ENCODE measurements around the gene DGUOK.
A peak's percentile ranks its signal among the peaks of the same experiment; 100 is the strongest.
"Not testable (repeated sequence)": the region's sequence is repeated elsewhere in the genome, so short reads cannot be mapped to it uniquely, and the experiment has no call there.

Gene DGUOK

DNA sequence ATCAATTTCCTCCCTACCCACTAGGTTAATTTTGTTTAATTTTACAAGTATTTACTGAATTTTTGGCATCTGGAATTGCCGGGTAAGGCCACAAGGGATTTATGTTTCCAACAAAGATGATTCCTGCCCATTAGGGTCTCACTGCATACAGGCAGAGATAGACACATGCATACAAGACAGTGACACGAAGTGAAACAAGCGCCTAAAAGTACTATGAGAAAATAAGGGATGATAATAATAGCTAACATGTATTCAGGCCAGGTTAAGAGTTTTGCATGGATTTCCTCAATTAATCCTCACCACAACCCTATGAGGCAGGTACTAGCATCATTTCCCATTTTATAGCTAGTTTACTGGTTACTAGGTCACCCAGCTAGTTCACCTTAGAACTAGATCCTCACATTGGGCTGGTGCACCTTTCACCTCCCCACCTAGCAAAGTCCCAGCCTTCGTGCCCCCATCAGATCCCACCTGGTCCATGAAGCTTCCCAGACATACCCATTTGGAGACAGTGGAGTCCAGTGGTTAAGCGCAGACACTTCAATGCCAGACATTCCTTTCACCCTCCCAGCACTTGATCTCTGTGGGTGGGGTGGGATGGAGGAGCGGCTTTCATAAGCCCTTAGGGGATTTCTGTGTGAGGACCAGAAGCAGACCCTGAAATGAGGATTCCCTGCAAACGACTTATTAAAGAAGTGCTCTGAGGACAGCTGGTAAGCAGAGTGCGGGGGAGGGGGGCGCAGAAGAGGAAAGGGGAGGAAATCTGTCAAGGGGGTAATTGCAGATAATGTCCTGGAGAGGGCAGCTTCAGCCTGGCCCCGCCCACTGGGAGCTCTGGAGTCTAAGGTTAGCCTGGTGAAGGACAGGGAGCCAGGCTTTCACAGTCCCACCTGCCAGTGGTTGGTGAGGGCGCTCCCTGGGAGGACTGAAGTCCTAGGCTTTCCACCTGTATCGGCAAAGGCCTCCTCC lies 5.8 kb upstream of the DGUOK start:
- DNase-seq (ENCODE audit: low spot score), result no peak

DNA sequence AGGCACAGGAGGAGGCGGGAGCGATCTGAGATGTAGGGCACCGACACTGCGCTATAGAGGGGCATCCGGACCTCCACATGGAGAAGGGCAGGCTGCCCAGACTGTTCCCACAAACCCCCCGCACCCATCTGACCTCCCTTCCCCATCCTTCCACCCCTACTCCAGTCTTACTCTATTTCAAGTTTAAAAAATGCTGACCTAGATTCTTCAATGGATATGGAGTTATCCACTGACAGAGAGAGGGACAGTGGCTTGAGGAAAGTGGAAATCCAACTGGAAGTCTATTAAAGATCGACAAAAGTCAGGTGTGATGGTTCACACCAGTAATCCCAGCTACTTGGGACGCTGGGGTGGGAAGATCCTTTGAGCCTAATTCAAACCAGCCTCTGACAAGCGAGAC lies 5.1 kb upstream of the DGUOK start:
- DNase-seq (ENCODE audit: low spot score), result no peak

DNA sequence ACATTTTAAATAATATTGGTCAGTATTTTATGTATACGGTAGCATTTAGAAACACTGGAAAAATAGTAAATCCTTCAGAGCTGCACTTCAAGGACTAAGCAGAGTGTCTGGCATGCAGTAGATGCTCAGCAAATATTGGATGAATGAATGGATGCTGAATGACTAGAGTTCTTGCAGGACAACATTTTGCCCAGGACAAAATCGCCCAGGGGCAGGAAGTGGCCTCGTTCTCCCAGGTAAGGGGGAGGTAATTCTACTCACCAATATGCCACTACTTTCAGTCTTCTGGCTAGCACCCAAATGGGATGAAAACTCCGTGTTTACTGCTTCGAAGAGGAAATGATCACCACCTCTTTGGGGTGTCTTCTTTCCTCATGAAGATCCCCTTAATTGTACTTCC lies 4.0 kb upstream of the DGUOK start:
- no peak for DNase-seq (ENCODE audit: low spot score)

DNA sequence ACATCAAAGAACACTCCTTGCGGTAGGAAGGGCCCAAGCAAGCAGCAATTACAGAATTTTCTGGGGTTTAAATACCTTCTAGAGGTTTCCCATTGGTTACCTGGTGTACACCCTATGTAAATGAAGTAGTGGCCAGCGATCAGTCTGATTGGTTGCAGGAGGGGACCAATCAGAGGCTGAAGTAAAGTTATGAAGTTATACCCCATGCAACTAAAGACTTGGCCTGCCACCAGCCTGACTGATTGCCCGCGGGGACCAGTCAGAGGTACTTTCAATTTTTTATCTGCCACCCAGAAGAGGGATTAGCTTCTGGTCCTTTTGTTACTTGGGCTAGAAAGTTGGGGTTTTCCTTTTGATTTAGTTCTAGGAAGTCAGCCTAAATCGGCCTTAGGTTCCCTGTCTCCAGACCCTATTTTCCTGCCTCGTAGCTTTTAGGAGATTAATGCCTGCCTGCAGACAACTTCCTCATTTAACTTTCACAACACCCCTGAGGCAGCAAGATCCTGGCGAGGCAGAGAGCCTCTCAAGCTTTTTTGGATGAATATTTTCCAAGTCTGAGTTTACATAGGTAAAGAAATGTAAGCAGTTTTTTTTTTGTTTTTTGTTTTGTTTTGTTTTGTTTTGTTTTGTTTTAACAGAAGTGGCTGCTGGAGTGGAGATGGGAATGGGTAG lies 1.5 kb upstream of the DGUOK start:
- no peak for DNase-seq (ENCODE audit: low spot score)

DNA sequence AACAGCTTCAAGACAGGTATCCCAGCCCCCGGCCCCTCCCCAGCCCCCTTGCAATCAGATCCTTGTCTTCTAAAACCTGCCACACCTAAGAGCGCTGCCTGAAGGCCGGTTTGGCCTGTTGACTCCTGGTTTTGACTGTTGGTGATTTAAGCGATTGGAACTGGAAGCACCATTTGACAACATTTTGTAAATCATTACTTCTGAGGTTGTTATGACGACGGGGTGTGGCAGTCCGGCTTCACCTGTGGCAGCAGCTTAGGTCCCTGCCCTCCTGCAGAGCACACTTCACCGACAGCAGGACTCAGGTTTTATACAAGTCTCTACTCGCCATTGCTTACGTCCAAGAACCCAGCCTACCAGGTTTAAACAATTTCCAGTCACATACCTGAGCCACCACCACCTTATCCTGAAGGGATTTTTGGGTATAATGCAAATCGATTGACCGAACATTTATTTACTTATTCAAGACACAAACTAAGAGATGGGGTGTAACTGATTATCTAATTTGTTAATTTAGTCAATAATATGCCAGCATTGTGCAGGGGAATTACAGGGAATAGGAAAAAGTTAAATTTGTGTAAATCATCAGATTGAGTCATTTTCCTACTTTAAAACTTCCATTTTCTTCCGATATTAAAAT lies 707 bp upstream of the DGUOK start:
- DNase-seq (ENCODE audit: low spot score), result no peak

DNA sequence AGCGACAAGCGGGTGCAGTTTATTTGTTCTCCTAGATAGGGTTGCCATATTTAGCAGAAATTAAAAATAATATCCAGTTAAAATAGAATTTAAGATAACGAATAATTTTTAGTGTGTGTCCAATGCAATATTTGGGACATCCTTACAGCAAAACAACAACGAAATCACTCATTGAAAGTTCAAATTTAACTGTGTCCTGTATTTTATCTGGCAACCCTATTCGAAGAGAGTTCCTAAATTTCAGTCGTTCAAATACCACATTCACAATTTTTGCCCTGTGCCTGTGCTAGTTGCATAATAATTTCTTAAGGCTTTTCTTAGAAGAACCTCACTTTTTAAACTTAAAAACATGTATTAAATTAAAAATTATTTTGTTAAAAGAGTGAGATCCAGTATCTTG lies 664 bp downstream of the DGUOK start:
- no peak for DNase-seq (ENCODE audit: low spot score)

DNA sequence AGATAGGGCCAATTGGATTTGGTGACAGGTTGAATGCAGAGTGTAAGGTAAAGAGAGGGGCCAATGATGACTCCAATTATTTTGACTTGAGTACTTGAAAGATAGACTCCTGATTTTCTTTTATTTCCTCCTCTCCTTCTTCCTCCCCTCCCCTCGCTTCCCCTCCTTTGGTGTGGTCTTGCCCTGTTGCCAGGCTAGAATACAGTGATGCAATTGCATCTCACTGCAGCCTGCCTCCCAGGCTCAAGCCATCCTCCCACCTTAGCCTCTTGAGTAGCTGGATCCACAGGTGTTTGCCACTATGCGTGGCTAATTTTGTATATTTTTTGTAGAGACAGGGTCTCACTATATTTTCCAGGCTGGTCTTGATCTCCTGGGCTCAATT lies 2.3 kb downstream of the DGUOK start:
- no peak for DNase-seq (ENCODE audit: low spot score)

DNA sequence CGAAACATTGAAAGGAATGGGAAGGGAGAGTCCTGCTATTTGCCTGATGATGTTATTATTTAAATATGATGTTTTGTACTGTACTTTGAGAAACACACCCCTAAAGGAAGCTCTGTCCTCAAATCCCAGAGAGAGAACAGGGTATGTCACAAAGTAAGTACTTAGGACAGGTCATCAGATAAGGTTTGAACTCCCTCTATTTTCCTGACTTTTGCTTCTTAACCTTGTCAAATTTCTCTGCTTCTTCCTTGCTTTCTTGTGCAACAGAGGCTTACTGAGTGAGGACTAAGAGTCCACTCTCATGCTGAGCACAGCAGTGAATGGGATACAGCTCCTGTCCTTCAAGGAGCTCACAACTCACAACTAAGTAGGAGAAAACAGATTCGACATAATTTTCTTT lies 3.7 kb downstream of the DGUOK start:
- no peak for DNase-seq (ENCODE audit: low spot score)

DNA sequence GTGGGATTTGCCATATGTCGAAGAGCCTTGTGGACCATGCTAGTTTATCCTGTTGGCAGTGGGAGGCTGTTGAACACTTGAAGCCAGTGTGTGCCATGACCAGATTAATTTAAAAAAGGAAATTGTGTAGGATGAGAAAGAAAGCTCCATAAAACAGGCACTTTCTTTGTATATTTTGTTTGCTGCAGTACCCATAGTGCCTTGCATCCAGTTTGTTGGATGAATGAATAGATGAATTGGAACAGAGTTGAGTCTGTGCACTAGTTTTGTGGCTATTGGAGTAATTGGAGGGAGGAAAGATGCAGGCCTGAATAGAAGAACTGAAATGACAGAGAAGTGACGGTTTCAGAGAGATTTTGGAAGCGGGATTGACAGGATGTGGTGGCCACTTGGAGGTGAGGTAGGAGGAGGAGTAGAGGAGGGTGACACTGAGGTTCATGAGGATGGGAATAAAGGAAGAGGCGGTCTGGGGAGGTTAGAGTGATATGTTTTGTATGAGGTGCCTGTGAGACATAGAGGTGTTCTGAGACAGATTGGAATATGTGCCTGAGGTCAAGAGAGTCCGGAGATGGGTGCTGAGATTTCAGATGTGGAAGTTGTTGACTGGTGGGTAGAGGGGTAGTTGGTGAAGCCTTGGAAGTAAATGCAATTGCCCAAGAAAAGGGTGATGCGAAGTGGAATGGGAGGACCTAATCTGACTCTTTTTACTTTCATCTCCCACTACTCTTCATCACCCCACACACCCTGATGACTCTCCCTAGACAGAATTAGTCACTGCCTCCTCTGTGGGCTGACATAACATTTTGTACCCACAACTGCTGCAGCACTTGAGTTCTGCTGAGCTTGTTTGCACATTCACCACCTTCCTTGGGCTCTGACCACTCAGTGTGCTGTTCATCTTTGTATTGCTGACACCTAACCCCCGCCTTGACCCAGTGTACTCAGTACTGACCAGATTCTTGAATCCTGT lies 5.1 kb downstream of the DGUOK start:
- peak; percentile 53 for DNase-seq (ENCODE audit: low spot score)

DNA sequence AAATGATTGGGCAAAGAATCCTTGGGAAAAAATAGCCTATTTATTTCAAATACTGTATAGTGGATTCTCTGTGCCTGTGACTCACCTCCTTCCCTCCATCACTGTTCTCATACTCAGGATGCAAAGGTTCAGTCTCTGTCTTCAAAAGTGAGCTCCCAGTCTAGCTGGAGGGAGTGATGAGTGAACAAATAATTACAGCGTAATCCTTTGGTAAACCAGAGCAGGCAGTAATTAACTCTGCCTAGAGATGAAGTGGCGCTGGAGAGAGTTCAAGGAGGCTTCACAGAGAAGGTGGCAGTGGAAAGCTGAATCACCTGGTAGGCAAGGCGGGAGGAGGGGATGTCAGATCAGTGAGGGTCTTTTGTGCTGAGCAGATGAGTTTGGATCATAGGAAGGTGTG lies 6.5 kb downstream of the DGUOK start:
- DNase-seq (ENCODE audit: low spot score), result no peak

DNA sequence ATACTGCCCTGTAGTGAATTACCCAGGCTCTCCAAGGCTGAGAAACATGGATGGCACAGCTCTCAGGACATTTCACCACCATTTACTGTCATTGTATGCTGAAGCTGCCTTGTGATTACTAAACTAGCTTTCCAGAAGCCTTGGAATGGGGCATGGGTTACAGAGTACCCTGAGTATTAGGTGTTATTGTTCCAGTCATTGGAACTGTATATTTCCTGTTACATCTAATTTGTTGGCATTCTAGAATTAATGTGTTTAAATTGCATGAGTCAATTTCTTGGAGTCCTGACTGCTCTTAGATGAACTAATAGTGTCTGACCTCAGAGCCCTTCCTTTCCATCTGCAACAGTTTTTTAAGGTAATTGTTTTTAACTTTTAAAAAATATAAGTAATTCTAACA lies 9.0 kb downstream of the DGUOK start:
- DNase-seq (ENCODE audit: low spot score), result no peak

DNA sequence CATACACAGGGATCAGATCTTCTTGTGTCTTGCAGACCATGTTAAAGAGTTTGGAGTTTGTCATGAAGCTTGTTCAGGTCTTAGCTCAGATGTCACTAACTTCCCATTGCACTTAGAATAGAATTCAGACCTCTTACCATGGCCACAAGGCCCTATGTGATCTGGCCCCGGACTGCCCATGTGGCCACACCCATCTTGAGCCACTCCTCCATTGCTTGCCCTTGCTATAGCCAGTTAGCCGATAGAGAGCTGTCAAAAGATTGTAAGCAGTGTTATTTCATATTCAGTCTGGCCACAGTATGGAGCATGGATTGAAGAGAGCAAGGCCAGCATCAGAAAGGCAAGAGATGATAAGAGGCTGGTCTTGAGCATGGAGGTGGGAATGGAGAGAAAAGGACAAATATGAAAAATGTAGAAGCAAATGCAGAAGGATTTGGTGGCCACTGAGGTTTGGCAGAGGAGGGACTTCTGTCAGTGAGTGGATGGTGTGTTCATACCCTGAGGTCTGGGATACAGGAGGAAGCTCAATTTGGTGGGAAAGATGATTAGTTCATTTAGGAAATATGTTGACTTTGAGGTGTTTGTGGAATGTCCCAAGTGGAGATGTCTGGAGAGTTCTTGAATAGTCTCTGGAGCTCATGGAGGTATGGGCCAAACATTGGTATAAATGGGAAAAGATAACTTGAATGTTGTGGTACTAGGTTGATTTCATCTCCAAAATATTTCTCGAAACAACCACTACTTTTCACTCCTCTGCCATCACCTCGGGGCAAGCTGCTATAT lies 10.6 kb downstream of the DGUOK start:
- DNase-seq (ENCODE audit: low spot score), result no peak

DNA sequence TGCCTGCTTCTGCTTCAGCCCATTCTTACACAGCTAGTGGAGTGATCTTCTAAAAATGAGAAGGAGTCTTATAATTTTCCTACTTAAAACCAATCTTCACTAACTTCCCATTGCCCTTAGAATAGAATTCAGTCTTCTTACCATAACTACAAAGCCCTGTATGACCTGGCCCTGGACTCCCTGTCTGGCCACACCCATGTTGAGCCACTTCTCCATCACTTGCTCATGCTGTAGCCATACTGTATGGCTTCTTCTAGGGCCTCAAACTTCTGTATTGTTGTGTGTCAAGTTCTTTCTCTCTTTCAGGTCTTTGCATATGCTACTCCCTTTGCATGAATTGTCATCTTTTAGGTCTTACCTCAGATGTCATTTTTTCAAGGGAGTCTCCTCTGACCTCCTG lies 11.2 kb downstream of the DGUOK start:
- DNase-seq (ENCODE audit: low spot score), result no peak

DNA sequence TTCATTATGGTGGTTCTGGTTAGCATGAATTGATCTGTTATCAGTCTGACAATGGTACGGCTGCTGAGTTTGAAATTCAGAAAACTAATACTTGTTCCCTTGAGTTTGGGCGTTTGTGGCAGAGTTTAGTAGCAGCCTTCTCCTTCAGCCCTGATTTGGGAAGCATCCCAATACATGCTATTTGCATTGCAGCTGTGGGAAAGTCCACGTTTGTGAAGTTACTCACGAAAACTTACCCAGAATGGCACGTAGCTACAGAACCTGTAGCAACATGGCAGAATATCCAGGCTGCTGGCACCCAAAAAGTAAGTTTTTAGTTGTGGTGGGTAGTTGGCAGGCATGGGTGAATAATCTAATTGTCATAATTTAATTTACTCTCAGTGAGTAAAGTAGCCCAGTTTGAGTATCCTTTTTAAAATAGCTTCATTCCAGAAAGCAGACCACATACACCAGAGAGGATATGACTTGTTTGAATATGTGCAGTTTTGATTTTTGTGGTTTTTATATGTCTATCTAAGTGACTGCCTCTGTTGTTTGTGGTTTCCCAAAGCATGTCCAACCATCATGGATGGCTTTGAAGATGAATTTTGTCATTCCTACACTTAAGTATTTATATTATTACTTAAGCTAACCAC lies 12.2 kb downstream of the DGUOK start:
- no peak for DNase-seq (ENCODE audit: low spot score)

DNA sequence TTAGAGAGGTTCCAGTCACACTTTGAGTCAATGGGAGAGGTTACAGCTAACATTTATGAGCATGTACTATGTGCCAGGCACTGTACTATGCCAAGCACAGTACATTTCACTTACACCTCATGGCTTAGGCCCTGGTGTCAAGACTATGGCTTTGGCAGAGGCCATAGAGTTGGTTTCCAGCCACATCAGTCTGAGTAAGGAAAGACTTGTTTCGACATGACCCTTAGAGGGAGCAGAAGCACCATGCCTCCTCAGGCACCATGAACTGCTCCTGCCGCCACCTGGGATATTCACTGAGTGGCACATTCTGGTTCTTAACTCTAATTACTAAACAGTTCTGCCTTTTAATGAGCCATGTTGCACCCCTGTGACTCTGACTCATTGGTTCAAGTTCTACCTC lies 12.7 kb downstream of the DGUOK start:
- DNase-seq (ENCODE audit: low spot score), result no peak

DNA sequence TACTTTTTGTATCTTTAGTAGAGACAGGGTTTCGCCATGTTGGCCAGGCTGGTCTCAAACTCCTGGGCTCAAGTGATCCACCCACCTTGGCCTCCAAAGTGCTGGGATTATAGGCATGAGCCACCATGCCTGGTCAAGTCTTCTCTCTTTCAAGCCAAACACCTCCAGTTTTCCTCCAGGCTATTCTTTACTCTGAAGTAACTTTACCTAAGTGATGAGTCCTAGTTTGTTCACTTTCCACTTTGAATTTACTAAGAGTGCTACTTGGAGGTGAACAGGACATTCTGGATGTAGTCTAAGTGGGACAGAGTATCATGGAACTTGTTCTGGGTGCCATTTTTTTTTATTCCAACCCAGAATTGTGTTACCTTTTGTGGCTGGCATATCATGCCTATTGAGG lies 13.4 kb downstream of the DGUOK start:
- DNase-seq (ENCODE audit: low spot score), result not testable (repeated sequence)

DNA sequence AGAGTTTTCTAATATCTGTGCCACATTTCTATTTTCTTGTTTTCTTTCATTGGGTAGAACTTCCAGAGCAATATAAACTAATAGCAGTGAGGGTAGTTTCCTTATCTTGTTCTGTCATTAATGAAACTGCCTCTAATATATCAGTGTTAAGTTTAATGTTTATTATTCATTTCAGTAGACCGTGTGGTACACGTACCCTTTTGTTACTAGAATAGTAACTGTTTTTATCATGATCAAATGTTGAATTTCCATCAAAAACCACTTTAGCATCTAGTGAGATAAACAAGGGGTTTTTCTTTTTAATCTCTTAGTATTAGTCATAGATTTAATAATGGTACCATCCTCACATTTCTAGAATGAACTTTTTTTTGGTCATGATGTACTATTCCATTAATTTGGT lies 16.0 kb downstream of the DGUOK start:
- DNase-seq (ENCODE audit: low spot score), result no peak

DNA sequence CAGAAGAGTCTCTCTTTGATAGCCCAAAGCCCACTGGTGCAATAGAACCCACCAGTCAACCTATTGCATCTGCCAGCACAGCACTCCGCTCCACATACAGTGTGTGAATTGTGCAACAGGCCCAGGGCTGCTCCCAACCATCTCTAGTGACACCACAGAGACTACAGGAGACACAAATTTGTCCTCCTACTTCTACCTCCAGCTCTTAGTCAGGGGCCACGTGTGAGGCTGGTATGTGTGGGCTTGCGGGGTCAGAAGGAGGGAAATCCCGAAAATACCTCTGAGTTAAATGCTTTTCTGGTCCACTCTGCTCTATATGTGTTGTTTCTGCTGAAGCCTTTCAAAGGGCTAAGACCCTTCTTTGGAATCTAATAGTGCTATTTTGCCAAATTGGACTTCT lies 18.0 kb downstream of the DGUOK start:
- no peak for DNase-seq (ENCODE audit: low spot score)

DNA sequence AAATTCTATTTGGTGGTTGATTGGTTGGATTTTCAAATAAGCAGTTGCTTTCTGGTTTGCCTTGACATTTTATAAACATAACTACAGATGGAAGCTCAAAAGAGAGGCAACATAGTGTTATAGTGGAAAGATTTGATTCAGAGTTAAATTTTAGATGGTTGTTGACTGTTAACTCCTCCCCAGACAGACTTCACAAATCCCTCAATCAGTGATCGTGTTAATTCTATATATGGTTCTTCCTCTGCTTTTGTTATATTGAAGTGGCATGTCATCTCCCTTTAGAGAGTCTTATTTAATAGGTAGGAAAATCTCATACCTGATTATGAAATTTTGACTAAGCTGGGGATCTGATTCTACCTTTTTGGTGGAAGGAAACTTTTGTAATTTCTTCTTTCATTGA lies 19.5 kb downstream of the DGUOK start:
- no peak for DNase-seq (ENCODE audit: low spot score)

DNA sequence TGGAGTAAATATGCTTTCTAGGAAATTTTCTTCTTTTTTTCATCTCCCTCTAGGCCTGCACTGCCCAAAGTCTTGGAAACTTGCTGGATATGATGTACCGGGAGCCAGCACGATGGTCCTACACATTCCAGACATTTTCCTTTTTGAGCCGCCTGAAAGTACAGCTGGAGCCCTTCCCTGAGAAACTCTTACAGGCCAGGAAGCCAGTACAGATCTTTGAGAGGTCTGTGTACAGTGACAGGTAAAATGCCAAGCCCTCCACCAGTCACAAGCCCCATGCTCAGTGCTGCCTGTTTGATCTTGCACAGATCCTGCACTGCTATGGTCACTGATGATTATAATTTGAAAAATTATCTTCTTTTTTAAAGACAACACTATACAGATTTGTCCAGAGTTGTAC lies 20.0 kb downstream of the DGUOK start:
- DNase-seq (ENCODE audit: low spot score), result no peak
